HEK293 (cell line): Measurements from ENCODE around the gene CERKL.

ENCODE experiments used
- CTCF ChIA-PET: fragments of 350-600 bp; formaldehyde crosslinking; extraction: SDS; loops from one replicate; lab custom pipeline; 2021; ENCODE audit warnings: antibody characterized with exemption; lab: Yijun Ruan, JAX
- POLR2A ChIA-PET: fragments of 300-600 bp; formaldehyde crosslinking; extraction: SDS; loops from one replicate; lab custom pipeline; 2020; ENCODE audit warnings: antibody characterized with exemption, inconsistent platforms; lab: Yijun Ruan, JAX
- H3K27ac ChIP-seq: fragments of 200-500 bp; sonication (Bioruptor generic); 2 replicates; pipeline ENCODE4 v1.5.1; 2014; ENCODE audit warnings: low read depth, low read length, control low read depth, inconsistent platforms; ENCODE audit errors: extremely low read depth
- H3K36me3 ChIP-seq, 2 experiments: fragments of 200-500 bp in 1 of 2; sonication (Bioruptor generic) in 1 of 2; 1 replicate in 1 of 2; 2 replicates in 1 of 2; pipeline ENCODE4 v1.5.1; 2014 to 2017; ENCODE audit warnings: inconsistent platforms in 2 of 2, low read length in 2 of 2; ENCODE audit not compliant: control insufficient read depth in 2 of 2, insufficient read depth in 1 of 2
- H3K4me1 ChIP-seq: fragments of 200-500 bp; sonication (Bioruptor generic); 2 replicates; pipeline ENCODE4 v1.5.1; 2014; ENCODE audit warnings: mild to moderate bottlenecking, low read length, inconsistent platforms; ENCODE audit not compliant: control insufficient read depth, insufficient read depth
- H3K4me3 ChIP-seq: 2 replicates; pipeline ENCODE4 v1.5.1; 2011; ENCODE audit warnings: low read depth, mild to moderate bottlenecking, control low read depth, low read length, moderate library complexity
- H3K9me3 ChIP-seq: fragments of 200-500 bp; sonication (Bioruptor generic); 2 replicates; pipeline ENCODE4 v1.5.1; 2014; ENCODE audit warnings: low read depth, low read length, inconsistent platforms; ENCODE audit not compliant: control insufficient read depth, insufficient read depth
- GFI1B ChIP-seq: fragments of 450-650 bp; formaldehyde crosslinking; IDR thresholded peaks from 2 replicates; pipeline ENCODE4 v1.5.1; 2016; ENCODE audit warnings: missing biosample characterization, missing genetic modification characterization
- KLF16 ChIP-seq: fragments of 450-650 bp; formaldehyde crosslinking; IDR thresholded peaks from 2 replicates; pipeline ENCODE4 v1.5.1; 2017; ENCODE audit warnings: missing biosample characterization, missing genetic modification characterization
- KLF9 ChIP-seq: fragments of 450-650 bp; formaldehyde crosslinking; IDR thresholded peaks from 2 replicates; pipeline ENCODE4 v1.5.1; 2016; ENCODE audit warnings: missing biosample characterization, missing genetic modification characterization, low read depth
- PBX3 ChIP-seq: sonication (generic); formaldehyde crosslinking; IDR thresholded peaks from 2 replicates; pipeline ENCODE4 v1.8.1; 2022; ENCODE audit warnings: mild to moderate bottlenecking, moderate library complexity, missing genetic modification reagents
- SP3 ChIP-seq: fragments of 450-650 bp; formaldehyde crosslinking; IDR thresholded peaks from 2 replicates; pipeline ENCODE4 v1.5.1; 2016; ENCODE audit warnings: missing biosample characterization, missing genetic modification characterization
- ZBTB6 ChIP-seq: fragments of 450-650 bp; formaldehyde crosslinking; IDR thresholded peaks from 2 replicates; pipeline ENCODE4 v1.5.1; 2017; ENCODE audit warnings: missing biosample characterization, missing genetic modification characterization
- ZFP41 ChIP-seq: fragments of 450-650 bp; formaldehyde crosslinking; IDR thresholded peaks from 2 replicates; pipeline ENCODE4 v1.5.1; 2016; ENCODE audit warnings: missing biosample characterization, missing genetic modification characterization, borderline replicate concordance
- ZNF10 ChIP-seq: fragments of 450-650 bp; formaldehyde crosslinking; IDR thresholded peaks from 2 replicates; pipeline ENCODE4 v1.5.1; 2017; ENCODE audit warnings: missing biosample characterization, missing genetic modification characterization
- ZNF132 ChIP-seq: fragments of 450-650 bp; formaldehyde crosslinking; IDR thresholded peaks from 2 replicates; pipeline ENCODE4 v1.5.1; 2017; ENCODE audit warnings: missing biosample characterization, missing genetic modification characterization, borderline replicate concordance
- ZNF138 ChIP-seq: fragments of 450-650 bp; formaldehyde crosslinking; IDR thresholded peaks from 2 replicates; pipeline ENCODE4 v1.5.1; 2016; ENCODE audit warnings: missing biosample characterization, missing genetic modification characterization, borderline replicate concordance
- ZNF239 ChIP-seq: fragments of 450-650 bp; formaldehyde crosslinking; IDR thresholded peaks from 2 replicates; pipeline ENCODE4 v1.5.1; 2016; ENCODE audit warnings: missing biosample characterization, missing genetic modification characterization
- ZNF280D ChIP-seq: fragments of 450-650 bp; formaldehyde crosslinking; IDR thresholded peaks from 2 replicates; pipeline ENCODE4 v1.5.1; 2016; ENCODE audit warnings: missing biosample characterization, missing genetic modification characterization
- ZNF302 ChIP-seq: fragments of 450-650 bp; formaldehyde crosslinking; IDR thresholded peaks from 2 replicates; pipeline ENCODE4 v1.5.1; 2016; ENCODE audit warnings: missing biosample characterization, missing genetic modification characterization, low read depth
- ZNF311 ChIP-seq: fragments of 450-650 bp; formaldehyde crosslinking; IDR thresholded peaks from 2 replicates; pipeline ENCODE4 v1.5.1; 2017; ENCODE audit warnings: missing biosample characterization, missing genetic modification characterization, borderline replicate concordance
- ZNF433 ChIP-seq: fragments of 450-650 bp; formaldehyde crosslinking; IDR thresholded peaks from 2 replicates; pipeline ENCODE4 v1.5.1; 2016; ENCODE audit warnings: missing biosample characterization, missing genetic modification characterization, low read depth
- ZNF596 ChIP-seq: fragments of 450-650 bp; IDR thresholded peaks from 2 replicates; pipeline ENCODE4 v1.5.0; 2018; ENCODE audit warnings: missing biosample characterization, mild to moderate bottlenecking, missing genetic modification characterization, moderate library complexity
- ZNF600 ChIP-seq: fragments of 450-650 bp; formaldehyde crosslinking; IDR thresholded peaks from 2 replicates; pipeline ENCODE4 v1.5.1; 2016; ENCODE audit warnings: missing biosample characterization, missing genetic modification characterization
- ZNF792 ChIP-seq: fragments of 450-650 bp; formaldehyde crosslinking; IDR thresholded peaks from 2 replicates; pipeline ENCODE4 v1.5.1; 2016; ENCODE audit warnings: missing biosample characterization, missing genetic modification characterization

The CERKL gene

GRCh38 chr2:181632733-181633401 is 24.0 kb downstream of the CERKL start:
- CTCF ChIA-PET: interaction anchor here (0.7 kb wide), 1 partner anchor 14 kb away, joined by 4 read pairs; no protein-coding TSS in a partner anchor
- Histone ChIP-seq H3K9me3 (no peaks in the 10 kb centered on the region), H3K27ac (no peak overlapping the region), H3K36me3 (no peaks in the 10 kb centered on the region), H3K4me3 (no peak overlapping the region), H3K4me1 (no peaks in the 10 kb centered on the region)
- POLR2A ChIA-PET: no interaction called here
- TF ChIP-seq PBX3 (CRISPR knock-in tag) (no peak), ZNF10 (no peak), GFI1B (tag by site-specific recombination) (no peak), ZNF311 (no peak), ZNF433 (no peak), ZNF132 (tag by site-specific recombination) (no peak), ZNF138 (no peak), ZNF792 (no peak), ZNF600 (tag by site-specific recombination) (no peak), ZBTB6 (no peak)

GRCh38 chr2:181628590-181629585 is 28.0 kb downstream of the CERKL start:
- H3K27ac ChIP-seq: no peak overlapping the region
- no peaks in the 10 kb centered on the region for H3K9me3 ChIP-seq
- H3K36me3 ChIP-seq: no peaks in the 10 kb centered on the region
- no peak overlapping the region for H3K4me3 ChIP-seq
- ChIA-PET CTCF (no interaction called here), POLR2A (no interaction called here)
- no peaks in the 10 kb centered on the region for H3K4me1 ChIP-seq
- TF ChIP-seq ZFP41 (tag by site-specific recombination): no peak
- no peak for TF ChIP-seq KLF9
- TF ChIP-seq ZNF596 (tag by site-specific recombination): no peak
- no peak for TF ChIP-seq ZNF132 (tag by site-specific recombination)

- POLR2A ChIA-PET: no interaction called here
- no peaks in the 10 kb centered on the region for H3K4me1 ChIP-seq
- CTCF ChIA-PET: interaction anchor here (0.7 kb wide), 1 partner anchor 1553 kb away, joined by 3 read pairs; no protein-coding TSS in a partner anchor
- TF ChIP-seq ZNF239 (tag by site-specific recombination) (no peak), SP3 (tag by site-specific recombination) (no peak), KLF16 (tag by site-specific recombination) (no peak), ZNF302 (no peak), ZNF280D (tag by site-specific recombination) (no peak)
- TF ChIP-seq, all 188 proteins: peak for 0
- no peak overlapping the region for H3K4me3 ChIP-seq
- H3K36me3 ChIP-seq: no peaks in the 10 kb centered on the region
- H3K27ac ChIP-seq: no peak overlapping the region
- H3K9me3 ChIP-seq: no peaks in the 10 kb centered on the region
Measured at GRCh38 chr2:181627545-181627944, 29.4 kb downstream of the CERKL start.
